HepG2 (cell line): ENCODE results near the gene CRYBB2. TPM values are rescaled to one million over a fixed set of nuclear protein-coding genes. Genes with fewer than 3 reads are reported as not detected.
A peak's percentile ranks its signal among the peaks of the same experiment; 100 is the strongest.

Source experiments
- CENPX ChIP-seq: sonication (generic); formaldehyde crosslinking; IDR thresholded peaks from 2 replicates; pipeline ENCODE4 v1.9.0; 2021; ENCODE audit warnings: mild to moderate bottlenecking, missing genetic modification reagents, moderate library complexity
- HCFC1 ChIP-seq: fragments of 150-350 bp; IDR thresholded peaks from 2 replicates; pipeline ENCODE4 v1.6.1; 2014; ENCODE audit warnings: low read depth, low read length
- HNF4G ChIP-seq, 2 experiments: sonication (generic) in 1 of 2; formaldehyde crosslinking in 1 of 2; IDR thresholded peaks; 2 replicates each; pipeline versions ENCODE4 v1.4.0 to v1.6.1; 2011 to 2020; ENCODE audit warnings: borderline replicate concordance in 2 of 2, low read depth in 2 of 2, mild to moderate bottlenecking in 2 of 2, low read length in 1 of 2, missing genetic modification reagents in 1 of 2, moderate library complexity in 1 of 2
- IKZF4 ChIP-seq: sonication (generic); formaldehyde crosslinking; IDR thresholded peaks from 2 replicates; pipeline ENCODE4 v1.5.1; 2020; ENCODE audit warnings: borderline replicate concordance, mild to moderate bottlenecking, low read depth, missing genetic modification reagents; ENCODE audit errors: not compliant biosample characterization
- MXD4 ChIP-seq: IDR thresholded peaks from 2 replicates; pipeline ENCODE4 v1.6.1; 2016; ENCODE audit warnings: mild to moderate bottlenecking, missing biosample characterization, missing genetic modification reagents
- NFE2L2 ChIP-seq: fragments of 150-350 bp; IDR thresholded peaks from 2 replicates; pipeline ENCODE4 v1.6.1; 2014; ENCODE audit warnings: low read length
- SAP130 ChIP-seq: IDR thresholded peaks from 2 replicates; pipeline ENCODE4 v1.6.1; 2016; ENCODE audit warnings: low read depth
- TFE3 ChIP-seq: IDR thresholded peaks from 2 replicates; pipeline ENCODE4 v1.6.1; 2016
- YY1 ChIP-seq: IDR thresholded peaks from 2 replicates; pipeline ENCODE4 v1.6.1; 2011; ENCODE audit warnings: low read length, low read depth, moderate library complexity, mild to moderate bottlenecking; ENCODE audit not compliant: insufficient read depth, insufficient replicate concordance
- ZBTB39 ChIP-seq: sonication (generic); formaldehyde crosslinking; IDR thresholded peaks from 2 replicates; pipeline ENCODE4 v1.5.0; 2020; ENCODE audit warnings: missing genetic modification reagents
- ZFY ChIP-seq: sonication (generic); formaldehyde crosslinking; IDR thresholded peaks from 2 replicates; pipeline ENCODE4 v1.4.0; 2020; ENCODE audit warnings: missing genetic modification reagents
- ZNF333 ChIP-seq: sonication (generic); formaldehyde crosslinking; IDR thresholded peaks from 2 replicates; pipeline ENCODE4 v1.4.0; 2020; ENCODE audit warnings: mild to moderate bottlenecking, missing genetic modification reagents, borderline replicate concordance
- ZNF687 ChIP-seq: sonication (generic); formaldehyde crosslinking; IDR thresholded peaks from 2 replicates; pipeline ENCODE4 v1.5.1; 2020; ENCODE audit warnings: mild to moderate bottlenecking, missing genetic modification reagents, moderate library complexity
- ZSCAN22 ChIP-seq: sonication (generic); formaldehyde crosslinking; IDR thresholded peaks from 2 replicates; pipeline ENCODE4 v1.4.0; 2020; ENCODE audit warnings: mild to moderate bottlenecking, missing genetic modification reagents
- polyA plus RNA-seq, 8 experiments: library from polyadenylated mRNA; depleted of rRNA in 3 of 8; stranded (reverse) in 7 of 8; unstranded in 1 of 8; fragments of >200 nt; fragmentation: Illumina TruSeq in 4 of 8; extraction: Trizol in 4 of 8; gene quantifications; 2 replicates each; pipeline versions ENCODE4 v1.2.1 to v1.2.3, GENCODE V29; 2011 to 2016; ENCODE audit warnings: low read depth in 4 of 8, missing spikeins in 1 of 8, mixed read lengths in 1 of 8; ENCODE audit not compliant: insufficient read depth in 1 of 8
- total RNA-seq, 5 experiments: library from RNA; depleted of rRNA; stranded (reverse); fragments of >200 nt; fragmentation: Illumina TruSeq; extraction: Trizol; gene quantifications; 2 replicates each; pipeline ENCODE4 v1.2.3, GENCODE V29; 2016; ENCODE audit warnings: low read depth in 1 of 5
- TF ChIP-seq, protein P1 (sequence below): sonication (generic); formaldehyde crosslinking; IDR thresholded peaks from 2 replicates; pipeline ENCODE4 v1.4.0; 2020; ENCODE audit warnings: missing genetic modification reagents, borderline replicate concordance
- TF ChIP-seq, protein P2 (sequence below): sonication (generic); formaldehyde crosslinking; IDR thresholded peaks from 2 replicates; pipeline ENCODE4 v1.4.0; 2020; ENCODE audit warnings: mild to moderate bottlenecking, missing genetic modification reagents

CRYBB2 gene
- total and polyA plus RNA-seq, 2 of the 13 experiments (the other 11 are each of a cell fraction or from before 2014, with no cell fraction given), result 0.11 to 0.18 TPM

GRCh38 chr22:25183949-25184619, 35.4 kb upstream of the CRYBB2 start (continued):
- TF ChIP-seq HNF4G (IDR thresholded peaks at IDR 0.05; ENCODE audit: borderline replicate concordance, low read depth, low read length), result peak; percentile 79
- TF ChIP-seq HNF4G (CRISPR knock-in tag; IDR thresholded peaks at IDR 0.05; ENCODE audit: borderline replicate concordance, low read depth), result no peak
- TF ChIP-seq, protein P1, sequence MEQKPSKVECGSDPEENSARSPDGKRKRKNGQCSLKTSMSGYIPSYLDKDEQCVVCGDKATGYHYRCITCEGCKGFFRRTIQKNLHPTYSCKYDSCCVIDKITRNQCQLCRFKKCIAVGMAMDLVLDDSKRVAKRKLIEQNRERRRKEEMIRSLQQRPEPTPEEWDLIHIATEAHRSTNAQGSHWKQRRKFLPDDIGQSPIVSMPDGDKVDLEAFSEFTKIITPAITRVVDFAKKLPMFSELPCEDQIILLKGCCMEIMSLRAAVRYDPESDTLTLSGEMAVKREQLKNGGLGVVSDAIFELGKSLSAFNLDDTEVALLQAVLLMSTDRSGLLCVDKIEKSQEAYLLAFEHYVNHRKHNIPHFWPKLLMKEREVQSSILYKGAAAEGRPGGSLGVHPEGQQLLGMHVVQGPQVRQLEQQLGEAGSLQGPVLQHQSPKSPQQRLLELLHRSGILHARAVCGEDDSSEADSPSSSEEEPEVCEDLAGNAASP (CRISPR knock-in tag), result peak; percentile 91; the same call in 1 of the 2 replicates
- no peak for TF ChIP-seq MXD4
- no peak for TF ChIP-seq IKZF4 (CRISPR knock-in tag)
- TF ChIP-seq HCFC1, result no peak
- 0 out of 2 replicates have a peak, but pooled peaks have one; percentile 16 for TF ChIP-seq SAP130 (CRISPR knock-in tag)
- TF ChIP-seq NFE2L2, result no peak
- no peak for TF ChIP-seq ZBTB39 (CRISPR knock-in tag)
- TF ChIP-seq ZFY (CRISPR knock-in tag), result 0 out of 2 replicates have a peak, but pooled peaks have one; percentile 18
- TF ChIP-seq CENPX (CRISPR knock-in tag), result no peak
- TF ChIP-seq ZSCAN22, result no peak
- TF ChIP-seq, protein P2, sequence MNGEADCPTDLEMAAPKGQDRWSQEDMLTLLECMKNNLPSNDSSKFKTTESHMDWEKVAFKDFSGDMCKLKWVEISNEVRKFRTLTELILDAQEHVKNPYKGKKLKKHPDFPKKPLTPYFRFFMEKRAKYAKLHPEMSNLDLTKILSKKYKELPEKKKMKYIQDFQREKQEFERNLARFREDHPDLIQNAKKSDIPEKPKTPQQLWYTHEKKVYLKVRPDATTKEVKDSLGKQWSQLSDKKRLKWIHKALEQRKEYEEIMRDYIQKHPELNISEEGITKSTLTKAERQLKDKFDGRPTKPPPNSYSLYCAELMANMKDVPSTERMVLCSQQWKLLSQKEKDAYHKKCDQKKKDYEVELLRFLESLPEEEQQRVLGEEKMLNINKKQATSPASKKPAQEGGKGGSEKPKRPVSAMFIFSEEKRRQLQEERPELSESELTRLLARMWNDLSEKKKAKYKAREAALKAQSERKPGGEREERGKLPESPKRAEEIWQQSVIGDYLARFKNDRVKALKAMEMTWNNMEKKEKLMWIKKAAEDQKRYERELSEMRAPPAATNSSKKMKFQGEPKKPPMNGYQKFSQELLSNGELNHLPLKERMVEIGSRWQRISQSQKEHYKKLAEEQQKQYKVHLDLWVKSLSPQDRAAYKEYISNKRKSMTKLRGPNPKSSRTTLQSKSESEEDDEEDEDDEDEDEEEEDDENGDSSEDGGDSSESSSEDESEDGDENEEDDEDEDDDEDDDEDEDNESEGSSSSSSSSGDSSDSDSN (CRISPR knock-in tag), result 0 out of 2 replicates have a peak, but pooled peaks have one; percentile 43
- TF ChIP-seq TFE3 (CRISPR knock-in tag), result no peak
- TF ChIP-seq YY1, result peak; percentile 18
- TF ChIP-seq ZNF687 (CRISPR knock-in tag), result 0 out of 2 replicates have a peak, but pooled peaks have one; percentile 39
- TF ChIP-seq ZNF333, result no peak
